ENCODE measurements around the gene CD99.

CD99 gene

GRCh38 chrX:2654436-2655340, 36.4 kb upstream of the CD99 start:
- no peak overlapping the region for H3K4me2 ChIP-seq (ENCODE audit: low read depth, low read length, poor library complexity, severe bottlenecking)
- H3K79me2 ChIP-seq (ENCODE audit: insufficient read depth, low read length): no peaks in the 10 kb centered on the region
- no peaks in the 10 kb centered on the region for H3F3A ChIP-seq (ENCODE audit: low read depth)
- H3K9me3 ChIP-seq (ENCODE audit: insufficient read depth, low read depth, low read length): no peaks in the 10 kb centered on the region
- no peak overlapping the region for H2AFZ ChIP-seq (ENCODE audit: low read length)
- H4K20me1 ChIP-seq (ENCODE audit: insufficient read depth, low read length, poor library complexity, severe bottlenecking): no peaks in the 10 kb centered on the region
- no peaks in the 10 kb centered on the region for H3K27me3 ChIP-seq (ENCODE audit: insufficient read depth, low read length, poor library complexity, severe bottlenecking)
- H3K9me2 ChIP-seq (replicated peaks; ENCODE audit: low read depth, low read length): no peaks in the 10 kb centered on the region
- no peaks in the 10 kb centered on the region for H3K36me3 ChIP-seq (ENCODE audit: insufficient read depth, low read length)
- H3K9ac ChIP-seq (ENCODE audit: low read depth, low read length, poor library complexity, severe bottlenecking): no peak overlapping the region
- no peaks in the 10 kb centered on the region for H3K4me1 ChIP-seq (ENCODE audit: insufficient read depth, low read length, poor library complexity, severe bottlenecking)
- TF ChIP-seq, protein P1, sequence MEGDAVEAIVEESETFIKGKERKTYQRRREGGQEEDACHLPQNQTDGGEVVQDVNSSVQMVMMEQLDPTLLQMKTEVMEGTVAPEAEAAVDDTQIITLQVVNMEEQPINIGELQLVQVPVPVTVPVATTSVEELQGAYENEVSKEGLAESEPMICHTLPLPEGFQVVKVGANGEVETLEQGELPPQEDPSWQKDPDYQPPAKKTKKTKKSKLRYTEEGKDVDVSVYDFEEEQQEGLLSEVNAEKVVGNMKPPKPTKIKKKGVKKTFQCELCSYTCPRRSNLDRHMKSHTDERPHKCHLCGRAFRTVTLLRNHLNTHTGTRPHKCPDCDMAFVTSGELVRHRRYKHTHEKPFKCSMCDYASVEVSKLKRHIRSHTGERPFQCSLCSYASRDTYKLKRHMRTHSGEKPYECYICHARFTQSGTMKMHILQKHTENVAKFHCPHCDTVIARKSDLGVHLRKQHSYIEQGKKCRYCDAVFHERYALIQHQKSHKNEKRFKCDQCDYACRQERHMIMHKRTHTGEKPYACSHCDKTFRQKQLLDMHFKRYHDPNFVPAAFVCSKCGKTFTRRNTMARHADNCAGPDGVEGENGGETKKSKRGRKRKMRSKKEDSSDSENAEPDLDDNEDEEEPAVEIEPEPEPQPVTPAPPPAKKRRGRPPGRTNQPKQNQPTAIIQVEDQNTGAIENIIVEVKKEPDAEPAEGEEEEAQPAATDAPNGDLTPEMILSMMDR (conservative IDR thresholded peaks at IDR 0.05; ENCODE audit: low read length): no peak
- TF ChIP-seq EZH2phosphoT487 (IDR thresholded peaks at IDR 0.05; ENCODE audit: borderline replicate concordance): no peak
- H3K4me3 ChIP-seq (ENCODE audit: low read length, poor library complexity, severe bottlenecking): no peak overlapping the region

DNA sequence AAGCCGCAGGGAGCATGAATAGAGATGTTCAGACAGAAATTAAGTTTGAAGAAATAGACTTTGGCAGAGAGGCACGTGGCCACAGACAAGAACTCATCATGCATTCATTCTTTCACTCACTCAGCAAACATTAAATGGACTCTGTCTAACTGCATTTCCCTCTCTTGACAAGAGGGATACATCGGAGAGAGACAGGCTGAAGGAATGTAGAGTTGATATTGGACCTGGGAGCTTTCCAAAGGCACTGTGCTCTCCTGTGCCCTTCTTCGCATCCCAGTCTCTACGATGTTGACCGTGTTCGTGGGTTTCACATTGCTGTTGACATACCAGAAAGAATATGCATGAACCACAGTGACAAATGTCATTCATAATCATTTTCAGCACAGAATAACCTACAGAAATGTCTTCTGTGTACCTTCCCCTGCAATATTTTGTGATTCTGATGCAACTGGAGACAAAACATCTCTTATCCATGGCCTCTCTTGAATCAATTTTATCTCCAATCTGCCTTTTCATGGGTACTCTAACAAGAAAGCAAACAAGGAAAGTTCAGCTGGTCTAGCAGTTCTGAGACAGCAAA, 34.7 kb upstream of the CD99 start:
- H3K79me2 ChIP-seq (ENCODE audit: insufficient read depth, low read length): no peaks in the 10 kb centered on the region
- H4K20me1 ChIP-seq (ENCODE audit: insufficient read depth, low read length, poor library complexity, severe bottlenecking): no peaks in the 10 kb centered on the region
- H3K4me3 ChIP-seq (ENCODE audit: low read length, poor library complexity, severe bottlenecking): no peak overlapping the region
- no peaks in the 10 kb centered on the region for H3K9me3 ChIP-seq (ENCODE audit: insufficient read depth, low read depth, low read length)
- H3K4me2 ChIP-seq (ENCODE audit: low read depth, low read length, poor library complexity, severe bottlenecking): no peak overlapping the region
- no peak for TF ChIP-seq EZH2phosphoT487 (IDR thresholded peaks at IDR 0.05; ENCODE audit: borderline replicate concordance)
- TF ChIP-seq, protein P1 (conservative IDR thresholded peaks at IDR 0.05; ENCODE audit: low read length): no peak
- no peaks in the 10 kb centered on the region for H3K36me3 ChIP-seq (ENCODE audit: insufficient read depth, low read length)
- H3K9ac ChIP-seq (ENCODE audit: low read depth, low read length, poor library complexity, severe bottlenecking): no peak overlapping the region
- no peaks in the 10 kb centered on the region for H3F3A ChIP-seq (ENCODE audit: low read depth)
- no peaks in the 10 kb centered on the region for H3K27me3 ChIP-seq (ENCODE audit: insufficient read depth, low read length, poor library complexity, severe bottlenecking)
- H2AFZ ChIP-seq (ENCODE audit: low read length): no peak overlapping the region
- H3K4me1 ChIP-seq (ENCODE audit: insufficient read depth, low read length, poor library complexity, severe bottlenecking): no peaks in the 10 kb centered on the region
- no peaks in the 10 kb centered on the region for H3K9me2 ChIP-seq (replicated peaks; ENCODE audit: low read depth, low read length)

GRCh38 chrX:2657532-2658113, 33.5 kb upstream of the CD99 start:
- H3K9me2 ChIP-seq (replicated peaks; ENCODE audit: low read depth, low read length): no peaks in the 10 kb centered on the region
- H3K9ac ChIP-seq (ENCODE audit: low read depth, low read length, poor library complexity, severe bottlenecking): no peak overlapping the region
- no peak for TF ChIP-seq EZH2phosphoT487 (IDR thresholded peaks at IDR 0.05; ENCODE audit: borderline replicate concordance)
- TF ChIP-seq, protein P1 (conservative IDR thresholded peaks at IDR 0.05; ENCODE audit: low read length): no peak
- H3K79me2 ChIP-seq (ENCODE audit: insufficient read depth, low read length): no peaks in the 10 kb centered on the region
- no peaks in the 10 kb centered on the region for H3K27me3 ChIP-seq (ENCODE audit: insufficient read depth, low read length, poor library complexity, severe bottlenecking)
- no peaks in the 10 kb centered on the region for H3K9me3 ChIP-seq (ENCODE audit: insufficient read depth, low read depth, low read length)
- H3K36me3 ChIP-seq (ENCODE audit: insufficient read depth, low read length): no peaks in the 10 kb centered on the region
- no peaks in the 10 kb centered on the region for H3K4me1 ChIP-seq (ENCODE audit: insufficient read depth, low read length, poor library complexity, severe bottlenecking)
- no peaks in the 10 kb centered on the region for H4K20me1 ChIP-seq (ENCODE audit: insufficient read depth, low read length, poor library complexity, severe bottlenecking)
- H3F3A ChIP-seq (ENCODE audit: low read depth): no peaks in the 10 kb centered on the region
- H3K4me3 ChIP-seq (ENCODE audit: low read length, poor library complexity, severe bottlenecking): no peak overlapping the region
- H2AFZ ChIP-seq (ENCODE audit: low read length): no peak overlapping the region
- H3K4me2 ChIP-seq (ENCODE audit: low read depth, low read length, poor library complexity, severe bottlenecking): no peak overlapping the region
